GM12878 (cell line): ENCODE measurements around the gene CEACAM21. TPM values are rescaled to one million over a fixed set of nuclear protein-coding genes. Genes with fewer than 3 reads are reported as not detected.
A peak's percentile ranks its signal among the peaks of the same experiment; 100 is the strongest.

Experiments
- ASH2L ChIP-seq: fragments of 300-600, 200-600 bp; sonication (generic); IDR thresholded peaks from 2 replicates; pipeline ENCODE4 v1.6.1; 2017; ENCODE audit warnings: low read depth, mild to moderate bottlenecking, borderline replicate concordance
- BHLHE40 ChIP-seq, 2 experiments: fragments of 450-650 bp in 1 of 2; IDR thresholded peaks; 2 replicates each; pipeline ENCODE4 v1.6.1; 2011 to 2017; ENCODE audit warnings: low read depth in 2 of 2, borderline replicate concordance in 1 of 2, improper control_type of control experiment in 1 of 2, low read length in 1 of 2, mild to moderate bottlenecking in 1 of 2
- CBX5 ChIP-seq: sonication (generic); IDR thresholded peaks from 2 replicates; pipeline ENCODE4 v1.6.1; 2016; ENCODE audit warnings: low read depth, moderate library complexity, mild to moderate bottlenecking, inconsistent platforms
- DPF2 ChIP-seq: fragments of 450-650 bp; IDR thresholded peaks from 2 replicates; pipeline ENCODE4 v1.6.1; 2017; ENCODE audit warnings: mild to moderate bottlenecking
- E4F1 ChIP-seq: fragments of 450-650 bp; IDR thresholded peaks from 2 replicates; pipeline ENCODE4 v1.6.1; 2018; ENCODE audit warnings: borderline replicate concordance, mild to moderate bottlenecking; ENCODE audit not compliant: partially characterized antibody
- EED ChIP-seq: sonication (generic); IDR thresholded peaks from 2 replicates; pipeline ENCODE4 v1.6.1; 2016; ENCODE audit warnings: antibody characterized with exemption, low read depth
- EGR1 ChIP-seq, 2 experiments: IDR thresholded peaks; 1 replicate in 1 of 2; 2 replicates in 1 of 2; pipeline ENCODE4 v1.6.1; 2011 to 2012; ENCODE audit warnings: low read depth in 2 of 2, low read length in 2 of 2, borderline replicate concordance in 1 of 2, mild to moderate bottlenecking in 1 of 2, moderate library complexity in 1 of 2
- EZH2 ChIP-seq: IDR thresholded peaks from 2 replicates; pipeline ENCODE4 v1.6.1; 2012; ENCODE audit warnings: low read depth, mild to moderate bottlenecking, control low read depth, inconsistent platforms, low read length, borderline replicate concordance; ENCODE audit not compliant: control insufficient read depth
- GABPA ChIP-seq: IDR thresholded peaks from 2 replicates; pipeline ENCODE4 v1.6.1; 2014; ENCODE audit warnings: antibody characterized with exemption, low read depth, mild to moderate bottlenecking, inconsistent platforms
- KLF5 ChIP-seq: fragments of 450-650 bp; IDR thresholded peaks from 2 replicates; pipeline ENCODE4 v1.6.1; 2014; ENCODE audit warnings: mild to moderate bottlenecking; ENCODE audit not compliant: partially characterized antibody
- MTA2 ChIP-seq: fragments of 450-650 bp; IDR thresholded peaks from 2 replicates; pipeline ENCODE4 v1.6.1; 2016; ENCODE audit warnings: low read depth, mild to moderate bottlenecking, moderate library complexity
- MYB ChIP-seq: fragments of 150-350 bp; IDR thresholded peaks from 2 replicates; pipeline ENCODE4 v1.6.1; 2014; ENCODE audit warnings: mild to moderate bottlenecking, low read depth, low read length, borderline replicate concordance
- NR2C1 ChIP-seq: fragments of 450-650 bp; IDR thresholded peaks from 2 replicates; pipeline ENCODE4 v1.6.1; 2017; ENCODE audit warnings: antibody characterized with exemption, mild to moderate bottlenecking, moderate library complexity
- POLR2A ChIP-seq: IDR thresholded peaks from 2 replicates; pipeline ENCODE4 v1.6.1; 2011; ENCODE audit warnings: low read depth, mild to moderate bottlenecking, low read length
- SP1 ChIP-seq: IDR thresholded peaks from one replicate; pipeline ENCODE4 v1.6.1; 2011; ENCODE audit warnings: low read depth, low read length
- SUPT20H ChIP-seq: IDR thresholded peaks from 2 replicates; pipeline ENCODE4 v1.6.1; 2011; ENCODE audit warnings: low read depth, mild to moderate bottlenecking, low read length, moderate library complexity, borderline replicate concordance; ENCODE audit not compliant: control insufficient read depth
- TARDBP ChIP-seq: IDR thresholded peaks from 2 replicates; pipeline ENCODE4 v1.6.1; 2016; ENCODE audit warnings: borderline replicate concordance
- TBL1XR1 ChIP-seq: IDR thresholded peaks from 2 replicates; pipeline ENCODE4 v1.6.1; 2012; ENCODE audit warnings: low read depth, low read length, improper control_type of control experiment
- ZNF217 ChIP-seq: fragments of 450-650 bp; IDR thresholded peaks from 2 replicates; pipeline ENCODE4 v1.6.1; 2017; ENCODE audit warnings: antibody characterized with exemption, mild to moderate bottlenecking
- ZNF274 ChIP-seq: IDR thresholded peaks from one replicate; pipeline ENCODE4 v1.8.0; 2011; ENCODE audit not compliant: insufficient read length, insufficient read depth
- ZNF622 ChIP-seq: fragments of 450-650 bp; IDR thresholded peaks from 2 replicates; pipeline ENCODE4 v1.6.1; 2017; ENCODE audit warnings: mild to moderate bottlenecking, inconsistent platforms
- polyA plus RNA-seq, 11 experiments: library from polyadenylated mRNA; depleted of rRNA in 4 of 11; unstranded in 6 of 11; stranded (reverse) in 5 of 11; fragments of >200 nt; fragmentation: Nextera tagmentation in 4 of 11; fragmentation: Illumina TruSeq in 1 of 11; extraction: Ambion mirVana in 4 of 11; extraction: Trizol in 1 of 11; gene quantifications; 1 replicate in 1 of 11; 2 replicates in 10 of 11; pipeline versions ENCODE4 v1.2.1 to v1.2.3, GENCODE V29; 2011 to 2016; ENCODE audit warnings: inconsistent platforms in 2 of 11, missing spikeins in 2 of 11, low read depth in 1 of 11
- total RNA-seq, 4 experiments: library from RNA; depleted of rRNA in 3 of 4; stranded (reverse); fragments of >200 nt in 3 of 4; fragmentation: Illumina TruSeq in 1 of 4; extraction: Trizol in 1 of 4; gene quantifications; 2 replicates each; pipeline versions ENCODE4 v1.2.1 to v1.2.3, GENCODE V29; 2013 to 2021
- TF ChIP-seq, protein P1 (sequence below): fragments of 150-350 bp; IDR thresholded peaks from 2 replicates; pipeline ENCODE4 v1.6.1; 2014; ENCODE audit warnings: mild to moderate bottlenecking, low read depth, low read length
- TF ChIP-seq, protein P2 (sequence below): fragments of 450-650 bp; IDR thresholded peaks from 2 replicates; pipeline ENCODE4 v1.6.1; 2017; ENCODE audit warnings: mild to moderate bottlenecking
- TF ChIP-seq, protein P3 (sequence below): IDR thresholded peaks from 2 replicates; pipeline ENCODE4 v1.6.1; 2012; ENCODE audit warnings: low read depth, low read length, improper control_type of control experiment

CEACAM21 gene
- total and polyA plus RNA-seq, 10 of the 15 experiments (the other 5 are each of a cell fraction or from before 2014, with no cell fraction given) = 0.87 to 13.6 (median 8.1) TPM

GRCh38 chr19:41531438-41532311 lies 44.3 kb upstream of the CEACAM21 start (continued):
- TF ChIP-seq NR2C1 (no peak), ZNF274 (no peak), GABPA (no peak), MYB (no peak), CBX5 (no peak), KLF5 (no peak), MTA2 (no peak), SUPT20H (no peak), ASH2L (no peak), DPF2 (no peak), TBL1XR1 (no peak), EED (peak; percentile 3; the same call in 1 of the 2 replicates), SP1 (peak; percentile 57), POLR2A (peak; percentile 96), TARDBP (no peak), E4F1 (no peak), ZNF622 (no peak), BHLHE40 (IDR thresholded peaks at IDR 0.05; ENCODE audit: borderline replicate concordance in 1 of 2, low read depth in 2 of 2, low read length in 1 of 2) (no peak), EGR1 (IDR thresholded peaks at IDR 0.05; ENCODE audit: borderline replicate concordance in 1 of 2, low read depth in 2 of 2, low read length in 2 of 2) (no peak; a peak in 1 of 3 replicates), ZNF217 (no peak), EZH2 (no peak)
- TF ChIP-seq, protein P1, sequence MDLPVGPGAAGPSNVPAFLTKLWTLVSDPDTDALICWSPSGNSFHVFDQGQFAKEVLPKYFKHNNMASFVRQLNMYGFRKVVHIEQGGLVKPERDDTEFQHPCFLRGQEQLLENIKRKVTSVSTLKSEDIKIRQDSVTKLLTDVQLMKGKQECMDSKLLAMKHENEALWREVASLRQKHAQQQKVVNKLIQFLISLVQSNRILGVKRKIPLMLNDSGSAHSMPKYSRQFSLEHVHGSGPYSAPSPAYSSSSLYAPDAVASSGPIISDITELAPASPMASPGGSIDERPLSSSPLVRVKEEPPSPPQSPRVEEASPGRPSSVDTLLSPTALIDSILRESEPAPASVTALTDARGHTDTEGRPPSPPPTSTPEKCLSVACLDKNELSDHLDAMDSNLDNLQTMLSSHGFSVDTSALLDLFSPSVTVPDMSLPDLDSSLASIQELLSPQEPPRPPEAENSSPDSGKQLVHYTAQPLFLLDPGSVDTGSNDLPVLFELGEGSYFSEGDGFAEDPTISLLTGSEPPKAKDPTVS = no peak
- TF ChIP-seq, protein P2, sequence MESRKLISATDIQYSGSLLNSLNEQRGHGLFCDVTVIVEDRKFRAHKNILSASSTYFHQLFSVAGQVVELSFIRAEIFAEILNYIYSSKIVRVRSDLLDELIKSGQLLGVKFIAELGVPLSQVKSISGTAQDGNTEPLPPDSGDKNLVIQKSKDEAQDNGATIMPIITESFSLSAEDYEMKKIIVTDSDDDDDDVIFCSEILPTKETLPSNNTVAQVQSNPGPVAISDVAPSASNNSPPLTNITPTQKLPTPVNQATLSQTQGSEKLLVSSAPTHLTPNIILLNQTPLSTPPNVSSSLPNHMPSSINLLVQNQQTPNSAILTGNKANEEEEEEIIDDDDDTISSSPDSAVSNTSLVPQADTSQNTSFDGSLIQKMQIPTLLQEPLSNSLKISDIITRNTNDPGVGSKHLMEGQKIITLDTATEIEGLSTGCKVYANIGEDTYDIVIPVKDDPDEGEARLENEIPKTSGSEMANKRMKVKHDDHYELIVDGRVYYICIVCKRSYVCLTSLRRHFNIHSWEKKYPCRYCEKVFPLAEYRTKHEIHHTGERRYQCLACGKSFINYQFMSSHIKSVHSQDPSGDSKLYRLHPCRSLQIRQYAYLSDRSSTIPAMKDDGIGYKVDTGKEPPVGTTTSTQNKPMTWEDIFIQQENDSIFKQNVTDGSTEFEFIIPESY = no peak
- TF ChIP-seq, protein P3, sequence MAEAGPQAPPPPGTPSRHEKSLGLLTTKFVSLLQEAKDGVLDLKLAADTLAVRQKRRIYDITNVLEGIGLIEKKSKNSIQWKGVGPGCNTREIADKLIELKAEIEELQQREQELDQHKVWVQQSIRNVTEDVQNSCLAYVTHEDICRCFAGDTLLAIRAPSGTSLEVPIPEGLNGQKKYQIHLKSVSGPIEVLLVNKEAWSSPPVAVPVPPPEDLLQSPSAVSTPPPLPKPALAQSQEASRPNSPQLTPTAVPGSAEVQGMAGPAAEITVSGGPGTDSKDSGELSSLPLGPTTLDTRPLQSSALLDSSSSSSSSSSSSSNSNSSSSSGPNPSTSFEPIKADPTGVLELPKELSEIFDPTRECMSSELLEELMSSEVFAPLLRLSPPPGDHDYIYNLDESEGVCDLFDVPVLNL = no peak
